Astrocyte (in vitro differentiated cells and primary cell): Measurements from ENCODE around the gene SDE2. TPM values are rescaled to one million over a fixed set of nuclear protein-coding genes. Genes with fewer than 3 reads are reported as not detected.
A peak's percentile ranks its signal among the peaks of the same experiment; 100 is the strongest.

Source experiments
- DNase-seq: peaks from one replicate; pipeline ENCODE4 v3.0.0-alpha.2; 2010; ENCODE audit warnings: low read depth
- FAIRE-seq: peaks from 2 replicates; lab custom pipeline; 2011; peaks lifted over from hg19 to GRCh38; lab: Jason Lieb, UNC
- H2AFZ ChIP-seq: 2 replicates; pipeline ENCODE4 v1.6.0; 2012; ENCODE audit warnings: low read depth, low read length, inconsistent platforms
- H3K27ac ChIP-seq: 2 replicates; pipeline ENCODE4 v1.5.1; 2011; ENCODE audit warnings: low read depth, low read length, inconsistent platforms
- H3K27me3 ChIP-seq: 2 replicates; pipeline ENCODE4 v1.6.0; 2011; ENCODE audit warnings: low read length, inconsistent platforms; ENCODE audit not compliant: insufficient read depth
- H3K36me3 ChIP-seq: 2 replicates; pipeline ENCODE4 v1.5.1; 2011; ENCODE audit warnings: low read length, inconsistent platforms; ENCODE audit not compliant: insufficient read depth
- H3K4me1 ChIP-seq: 2 replicates; pipeline ENCODE4 v1.5.1; 2011; ENCODE audit warnings: low read length, inconsistent platforms; ENCODE audit not compliant: insufficient read depth
- H3K4me2 ChIP-seq: 2 replicates; pipeline ENCODE4 v1.6.0; 2012; ENCODE audit warnings: low read length, inconsistent platforms
- H3K4me3 ChIP-seq: 2 replicates; pipeline ENCODE4 v1.5.1; 2011; ENCODE audit warnings: low read depth, mild to moderate bottlenecking, low read length, inconsistent platforms; ENCODE audit not compliant: insufficient read depth
- H3K79me2 ChIP-seq: 2 replicates; pipeline ENCODE4 v1.6.0; 2012; ENCODE audit warnings: mild to moderate bottlenecking, low read length, inconsistent platforms; ENCODE audit not compliant: insufficient read depth
- H3K9ac ChIP-seq: 2 replicates; pipeline ENCODE4 v1.6.0; 2012; ENCODE audit warnings: mild to moderate bottlenecking, low read length, inconsistent platforms
- H3K9me3 ChIP-seq: 2 replicates; pipeline ENCODE4 v1.5.1; 2012; ENCODE audit warnings: low read depth, mild to moderate bottlenecking, low read length, inconsistent platforms; ENCODE audit not compliant: insufficient read depth
- H4K20me1 ChIP-seq: 2 replicates; pipeline ENCODE4 v1.6.0; 2012; ENCODE audit warnings: low read length, inconsistent platforms; ENCODE audit not compliant: insufficient read depth
- H3K27ac Mint-ChIP-seq: one replicate; pipeline ENCODE4 v1.8.0; 2021; ENCODE audit warnings: mild to moderate bottlenecking, mixed read lengths; ENCODE audit not compliant: unreplicated experiment
- H3K27me3 Mint-ChIP-seq: one replicate; pipeline ENCODE4 v1.8.0; 2021; ENCODE audit warnings: low read depth, mixed read lengths; ENCODE audit not compliant: unreplicated experiment
- H3K36me3 Mint-ChIP-seq: one replicate; pipeline ENCODE4 v1.8.0; 2021; ENCODE audit warnings: low read depth, mixed read lengths; ENCODE audit not compliant: unreplicated experiment
- H3K4me1 Mint-ChIP-seq: one replicate; pipeline ENCODE4 v1.8.0; 2021; ENCODE audit warnings: low read depth, mixed read lengths; ENCODE audit not compliant: unreplicated experiment
- H3K4me3 Mint-ChIP-seq: one replicate; pipeline ENCODE4 v1.8.0; 2021; ENCODE audit warnings: mild to moderate bottlenecking, moderate library complexity, mixed read lengths; ENCODE audit not compliant: unreplicated experiment
- H3K9me3 Mint-ChIP-seq: one replicate; pipeline ENCODE4 v1.8.0; 2021; ENCODE audit warnings: mild to moderate bottlenecking, mixed read lengths; ENCODE audit not compliant: unreplicated experiment
- EZH2 ChIP-seq: IDR thresholded peaks from 2 replicates; pipeline ENCODE4 v1.6.1; 2012; ENCODE audit warnings: mild to moderate bottlenecking, low read length, inconsistent platforms; ENCODE audit not compliant: insufficient read depth
- total RNA-seq: library from RNA; stranded (reverse); gene quantifications from 2 replicates; pipeline ENCODE4 v1.2.1, GENCODE V29; 2021
- TF ChIP-seq, protein P1 (sequence below): IDR thresholded peaks from 2 replicates; pipeline ENCODE4 v1.5.1; 2011; ENCODE audit warnings: low read depth, mild to moderate bottlenecking, inconsistent platforms, low read length, moderate library complexity; ENCODE audit not compliant: insufficient read depth

SDE2 gene
- total RNA-seq, 1 donor from 2014 or later: 25.3 TPM

DNA sequence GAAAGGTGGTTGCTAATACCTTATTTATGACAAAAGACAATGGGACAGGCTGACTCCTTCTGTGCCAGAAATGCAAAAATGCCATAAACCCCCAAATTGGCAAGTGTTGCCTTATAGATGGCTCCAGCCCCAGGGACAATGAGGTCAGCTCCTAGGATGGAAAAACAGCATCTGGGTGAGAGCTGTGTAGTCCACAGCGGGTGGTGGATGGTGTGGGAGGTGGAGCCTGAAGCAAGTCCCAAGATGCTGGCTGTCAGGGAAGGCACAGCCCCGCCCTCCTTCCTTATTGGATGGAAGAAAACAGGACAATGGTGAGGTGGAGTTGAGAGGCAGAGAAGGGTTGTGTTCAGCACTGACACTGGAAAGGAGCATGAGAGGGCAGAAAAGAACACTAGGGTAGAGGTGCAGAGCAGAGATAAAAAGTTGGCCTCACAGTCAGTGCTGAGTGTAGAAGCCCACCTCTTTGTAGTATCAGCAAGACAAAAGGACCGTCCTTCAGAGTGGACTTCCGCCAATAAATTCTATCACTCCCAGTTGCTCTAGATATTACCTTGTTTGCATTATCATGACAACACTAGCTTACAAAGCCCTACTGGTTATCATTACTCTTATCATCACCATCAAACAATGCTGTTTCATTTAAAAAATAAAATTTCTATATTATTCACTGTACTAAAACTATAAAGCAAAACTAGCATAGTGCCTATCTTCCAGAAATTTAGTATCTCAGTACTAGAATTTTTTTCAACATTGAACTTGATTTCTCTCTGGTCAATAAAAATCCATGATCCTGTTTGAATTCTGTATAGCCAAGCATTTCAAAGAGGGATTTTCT, 3.7 kb upstream of the SDE2 start:
- Mint-ChIP-seq H3K36me3 (peaks cover 3% of the 10 kb centered on the region), H3K9me3 (no peaks in the 10 kb centered on the region), H3K27me3 (no peaks in the 10 kb centered on the region), H3K4me3 (no peak overlapping the region), H3K27ac (peak overlapping the region; percentile 48), H3K4me1 (peaks cover 13% of the 10 kb centered on the region)
- peak; percentile 10 for DNase-seq
- no peak overlapping the region for H3K27ac ChIP-seq
- H3K4me3 ChIP-seq: no peak overlapping the region
- no peak for FAIRE-seq
- H3K36me3 ChIP-seq: no peaks in the 10 kb centered on the region
- H3K9ac ChIP-seq: no peak overlapping the region
- H2AFZ ChIP-seq: peak overlapping the region; percentile 61
- H4K20me1 ChIP-seq: no peaks in the 10 kb centered on the region
- H3K9me3 ChIP-seq: no peaks in the 10 kb centered on the region
- no peaks in the 10 kb centered on the region for H3K27me3 ChIP-seq
- H3K79me2 ChIP-seq: peaks cover 13% of the 10 kb centered on the region
- TF ChIP-seq, protein P1, sequence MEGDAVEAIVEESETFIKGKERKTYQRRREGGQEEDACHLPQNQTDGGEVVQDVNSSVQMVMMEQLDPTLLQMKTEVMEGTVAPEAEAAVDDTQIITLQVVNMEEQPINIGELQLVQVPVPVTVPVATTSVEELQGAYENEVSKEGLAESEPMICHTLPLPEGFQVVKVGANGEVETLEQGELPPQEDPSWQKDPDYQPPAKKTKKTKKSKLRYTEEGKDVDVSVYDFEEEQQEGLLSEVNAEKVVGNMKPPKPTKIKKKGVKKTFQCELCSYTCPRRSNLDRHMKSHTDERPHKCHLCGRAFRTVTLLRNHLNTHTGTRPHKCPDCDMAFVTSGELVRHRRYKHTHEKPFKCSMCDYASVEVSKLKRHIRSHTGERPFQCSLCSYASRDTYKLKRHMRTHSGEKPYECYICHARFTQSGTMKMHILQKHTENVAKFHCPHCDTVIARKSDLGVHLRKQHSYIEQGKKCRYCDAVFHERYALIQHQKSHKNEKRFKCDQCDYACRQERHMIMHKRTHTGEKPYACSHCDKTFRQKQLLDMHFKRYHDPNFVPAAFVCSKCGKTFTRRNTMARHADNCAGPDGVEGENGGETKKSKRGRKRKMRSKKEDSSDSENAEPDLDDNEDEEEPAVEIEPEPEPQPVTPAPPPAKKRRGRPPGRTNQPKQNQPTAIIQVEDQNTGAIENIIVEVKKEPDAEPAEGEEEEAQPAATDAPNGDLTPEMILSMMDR: no peak
- TF ChIP-seq EZH2: no peak
- H3K4me2 ChIP-seq: no peak overlapping the region
- peaks cover 6% of the 10 kb centered on the region for H3K4me1 ChIP-seq

DNA sequence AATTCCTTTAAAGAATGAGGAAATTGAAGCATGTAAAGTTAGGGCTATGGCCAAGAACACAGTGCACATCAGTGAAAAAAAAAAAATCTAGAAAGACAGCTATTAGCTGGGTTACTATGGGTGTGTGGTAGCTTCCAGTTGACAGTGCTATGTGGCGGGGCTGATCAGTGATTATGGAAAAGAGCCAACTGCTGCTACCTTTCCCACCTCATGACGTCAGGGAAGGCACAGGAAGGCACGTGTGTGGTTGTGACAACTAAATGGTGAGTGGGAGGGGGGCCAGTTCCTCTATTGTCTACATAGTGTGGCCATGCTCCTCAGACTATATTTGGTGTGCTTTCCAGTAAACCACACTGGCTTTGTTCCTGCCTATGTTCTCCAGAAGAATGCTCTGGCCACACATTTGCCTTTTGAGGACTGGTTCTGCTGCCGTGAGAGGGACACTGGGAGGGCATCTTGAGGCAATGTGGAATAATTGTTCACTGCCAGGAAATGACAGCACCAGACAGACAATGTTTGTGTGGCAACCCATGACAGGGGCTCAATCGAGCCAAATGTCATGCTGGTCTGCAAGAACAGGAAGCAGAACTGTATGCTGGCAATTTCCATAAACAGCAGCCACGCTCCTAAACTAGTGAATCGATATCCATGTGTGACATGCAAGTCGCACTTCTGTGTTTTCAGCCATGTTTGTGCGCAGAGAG, 3.0 kb upstream of the SDE2 start:
- H3K36me3 ChIP-seq: no peaks in the 10 kb centered on the region
- H2AFZ ChIP-seq: peak overlapping the region; percentile 57
- H3K79me2 ChIP-seq: peaks cover 21% of the 10 kb centered on the region
- DNase-seq (no peak), FAIRE-seq (no peak)
- H3K4me1 ChIP-seq: peaks cover 10% of the 10 kb centered on the region
- no peaks in the 10 kb centered on the region for H3K9me3 Mint-ChIP-seq
- H3K4me1 Mint-ChIP-seq: peaks cover 17% of the 10 kb centered on the region
- peaks cover 3% of the 10 kb centered on the region for H3K36me3 Mint-ChIP-seq
- H3K4me3 Mint-ChIP-seq: peak overlapping the region; percentile 10
- no peaks in the 10 kb centered on the region for H3K27me3 ChIP-seq
- H3K27ac Mint-ChIP-seq: peak overlapping the region; percentile 67
- H4K20me1 ChIP-seq: no peaks in the 10 kb centered on the region
- H3K9ac ChIP-seq: no peak overlapping the region
- no peak overlapping the region for H3K27ac ChIP-seq
- H3K27me3 Mint-ChIP-seq: no peaks in the 10 kb centered on the region
- H3K4me2 ChIP-seq: no peak overlapping the region
- H3K9me3 ChIP-seq: no peaks in the 10 kb centered on the region
- TF ChIP-seq, protein P1: no peak
- TF ChIP-seq EZH2: no peak
- no peak overlapping the region for H3K4me3 ChIP-seq
